CD4-positive, alpha-beta T cell treated with Interleukin-12 subunit alpha and Interleukin-12 subunit beta, for 1 hour (primary cell): ENCODE results near the gene UBTF.
"Not testable (repeated sequence)": the region's sequence is repeated elsewhere in the genome, so short reads cannot be mapped to it uniquely, and the experiment has no call there.

Source experiments
- DNase-seq: peaks from one replicate; pipeline ENCODE4 v3.0.0-alpha.2; 2020

Gene UBTF

GRCh38 chr17:44247440-44247841 lies 28.0 kb upstream of the UBTF start:
- DNase-seq = no peak

DNA sequence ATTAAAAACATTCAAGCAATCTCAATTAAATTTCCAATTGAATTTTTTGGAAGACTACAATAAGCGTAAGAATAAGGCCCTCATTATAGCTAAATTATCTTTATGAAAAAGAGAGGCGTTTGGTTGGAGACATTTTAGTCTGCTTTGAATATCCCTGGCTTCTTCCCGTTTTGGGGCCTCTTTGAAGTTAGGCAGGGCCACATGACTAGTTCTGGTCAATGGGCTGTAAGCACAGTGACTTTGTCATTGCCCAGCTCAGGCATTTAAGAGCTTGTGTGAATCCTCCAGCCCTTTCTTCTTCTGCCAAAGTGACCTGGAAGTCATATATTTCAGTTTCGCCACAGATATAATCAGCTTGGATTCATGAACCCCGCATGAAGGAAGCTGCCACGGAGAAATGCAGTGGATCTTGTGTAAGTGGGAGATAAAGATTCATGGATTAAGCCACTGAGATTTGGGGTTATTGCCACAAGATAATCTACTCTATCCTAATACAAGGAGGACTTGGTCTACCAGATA lies 21.7 kb upstream of the UBTF start:
- no peak for DNase-seq

GRCh38 chr17:44237886-44238285 lies 18.4 kb upstream of the UBTF start:
- DNase-seq = not testable (repeated sequence)

DNA sequence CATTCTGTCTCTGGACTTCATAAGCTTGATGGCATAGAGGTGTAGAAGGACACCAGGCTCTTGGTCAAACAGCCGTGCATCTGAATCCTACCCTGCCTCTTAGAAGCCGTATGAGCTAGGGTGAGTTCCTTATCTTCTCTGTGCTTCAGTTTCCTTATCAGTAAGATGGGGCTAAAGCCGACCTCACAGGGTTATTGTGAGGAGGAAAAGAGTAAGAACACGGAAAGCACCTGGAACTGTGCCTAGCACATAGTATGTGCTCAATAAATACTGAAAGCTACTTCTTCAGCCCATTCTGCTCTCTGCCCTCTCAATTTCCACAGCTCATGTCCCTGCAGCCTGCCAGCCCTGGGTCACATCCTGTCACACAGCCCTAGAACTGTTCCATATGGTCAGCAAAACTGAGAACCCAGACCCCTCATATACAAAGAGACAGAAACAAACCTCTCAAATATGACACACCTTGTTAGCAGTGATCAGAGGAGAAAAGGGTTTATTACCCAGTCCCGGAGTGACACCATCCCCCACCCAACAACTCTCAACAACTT lies 17.0 kb upstream of the UBTF start:
- no peak for DNase-seq

GRCh38 chr17:44235583-44235936 lies 16.1 kb upstream of the UBTF start:
- no peak for DNase-seq

DNA sequence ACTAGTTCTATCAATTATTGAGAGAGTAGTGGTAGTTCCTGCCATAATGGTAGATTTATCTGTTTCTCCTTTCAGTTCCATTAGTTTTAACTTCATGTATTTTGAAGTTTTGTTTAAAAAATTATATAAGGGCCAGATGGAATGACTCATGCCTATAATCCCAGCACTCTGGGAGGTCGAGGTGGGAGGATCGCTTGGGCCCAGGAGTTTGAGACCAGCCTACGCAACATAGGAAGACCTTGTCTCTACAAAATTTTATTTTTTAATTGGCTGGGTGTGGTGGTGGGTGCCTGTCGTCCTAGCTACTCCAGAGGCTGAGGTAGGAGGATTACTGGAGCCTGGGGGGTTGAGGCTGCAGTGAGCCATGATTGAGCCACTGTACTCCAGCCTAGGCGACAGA lies 14.1 kb upstream of the UBTF start:
- no peak for DNase-seq

DNA sequence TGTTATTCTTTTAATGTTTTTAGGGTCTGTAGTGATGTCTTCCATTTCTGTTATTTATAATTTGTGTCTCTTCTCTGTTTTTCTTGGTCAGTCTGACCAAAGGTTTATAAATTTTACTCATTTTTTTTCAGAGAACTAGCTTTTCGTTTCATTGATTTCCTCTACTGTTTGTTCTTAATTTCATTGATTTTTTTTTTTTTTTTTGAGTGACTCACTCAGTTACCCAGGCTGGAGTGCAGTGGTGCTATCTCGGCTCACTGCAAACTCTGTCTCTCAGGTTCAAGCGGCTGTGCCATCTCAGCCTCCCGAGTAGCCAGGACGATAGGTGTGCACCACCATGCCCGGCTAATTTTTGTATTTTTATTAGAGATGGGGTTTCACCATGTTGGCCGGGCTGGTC lies 12.6 kb upstream of the UBTF start:
- DNase-seq = no peak

DNA sequence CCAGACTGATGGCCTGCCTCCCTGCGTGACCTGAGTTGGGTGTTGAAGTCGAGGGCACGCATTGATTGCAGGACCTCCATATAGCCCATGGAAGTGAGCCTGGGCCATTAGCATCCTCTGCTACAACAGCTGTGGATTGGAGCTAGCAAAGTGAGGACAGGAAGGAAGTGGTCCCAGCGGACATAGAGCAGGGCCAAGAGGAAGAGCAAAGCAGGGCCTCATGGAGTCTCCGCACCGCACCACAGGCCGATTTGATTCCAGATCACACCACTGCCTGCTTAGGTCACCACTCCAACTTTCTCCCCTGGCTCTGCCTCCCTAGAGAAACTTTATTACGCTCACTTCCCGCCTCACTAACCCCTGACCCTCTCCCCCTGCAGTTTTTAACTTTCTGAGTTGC lies 10.7 kb upstream of the UBTF start:
- DNase-seq = no peak

- no peak for DNase-seq
These were observed 9.6 kb upstream of the UBTF start for GRCh38 chr17:44229090-44229489.

DNA sequence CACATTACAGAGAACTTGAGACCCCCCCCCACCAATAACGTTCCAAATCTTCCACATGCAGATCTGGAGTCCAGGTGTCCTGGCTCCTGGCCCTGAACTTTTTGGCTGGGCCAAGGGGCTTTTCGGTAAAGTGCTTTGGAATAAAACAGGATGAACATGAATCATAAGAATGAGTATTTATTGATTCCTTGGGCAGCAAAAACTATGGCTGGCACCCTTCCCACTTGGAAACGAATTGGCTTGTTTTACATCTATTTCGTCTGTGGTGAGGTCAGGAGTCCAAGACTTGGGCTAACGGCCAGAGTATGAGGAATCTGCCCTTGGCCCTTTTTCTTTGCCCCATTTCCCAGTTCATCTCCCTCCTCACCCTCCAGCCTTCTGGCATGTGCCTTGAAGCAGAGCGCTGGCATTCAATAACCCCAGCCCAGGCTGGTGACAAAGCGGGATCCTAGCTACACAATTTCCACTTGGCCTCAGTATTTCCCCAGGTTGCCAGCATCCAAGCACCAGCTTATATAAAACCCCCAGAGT lies 4.1 kb upstream of the UBTF start:
- no peak for DNase-seq

DNA sequence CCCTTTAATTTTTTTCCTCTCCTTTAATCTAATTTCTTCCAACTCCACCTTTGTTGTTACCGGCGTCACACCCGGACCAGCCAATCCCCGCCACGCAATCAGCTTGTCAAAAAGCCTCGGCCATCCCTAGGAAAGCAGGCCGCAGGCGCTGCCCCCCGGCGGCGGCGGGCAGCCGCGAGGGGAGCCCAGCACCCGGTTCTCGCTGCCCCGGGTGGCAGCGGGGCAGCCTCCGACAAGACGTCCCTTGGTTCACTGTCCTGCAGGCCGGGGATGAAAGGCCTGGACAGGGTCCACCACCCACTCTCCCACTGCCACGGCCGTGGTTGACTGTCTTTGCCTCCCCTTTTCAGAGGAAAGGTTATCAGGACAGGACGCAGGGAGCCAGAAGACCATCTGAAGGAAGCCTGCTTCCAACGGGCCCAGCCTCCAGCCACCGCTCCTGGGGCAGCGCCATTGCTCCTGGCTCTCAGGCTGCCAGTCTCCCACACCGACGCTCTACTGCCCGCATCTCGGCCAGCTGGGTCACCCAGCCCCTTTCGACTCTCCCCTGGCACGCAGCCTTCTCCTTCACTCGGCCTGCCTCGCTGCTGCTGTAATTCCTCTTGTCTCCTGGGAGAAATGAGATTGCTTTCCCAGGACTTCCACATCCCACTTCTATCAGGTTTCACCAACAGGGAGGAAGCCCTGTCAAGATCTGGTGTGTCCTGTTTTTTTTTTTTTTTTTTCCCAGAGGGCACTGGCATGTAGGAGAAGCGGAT lies 2.8 kb upstream of the UBTF start:
- peak; percentile 62 for DNase-seq

DNA sequence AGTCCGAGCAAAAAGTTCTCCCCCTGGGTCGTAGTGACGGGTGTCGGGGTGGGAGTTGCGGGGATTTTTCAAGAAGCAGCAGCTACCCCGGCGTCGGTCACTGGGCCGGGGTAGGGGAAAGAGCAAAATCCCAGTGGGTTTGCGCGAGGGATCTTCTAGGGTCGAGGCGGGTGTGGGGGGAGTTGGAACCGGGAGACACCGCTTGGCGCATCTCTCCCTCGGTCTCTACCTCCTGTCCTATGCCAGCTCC lies 2.3 kb upstream of the UBTF start:
- no peak for DNase-seq

- peak; percentile 67 for DNase-seq
These were observed 1.8 kb upstream of the UBTF start for GRCh38 chr17:44221084-44221861.

GRCh38 chr17:44220213-44221083 lies 973 bp upstream of the UBTF start:
- peak; percentile 58 for DNase-seq

DNA sequence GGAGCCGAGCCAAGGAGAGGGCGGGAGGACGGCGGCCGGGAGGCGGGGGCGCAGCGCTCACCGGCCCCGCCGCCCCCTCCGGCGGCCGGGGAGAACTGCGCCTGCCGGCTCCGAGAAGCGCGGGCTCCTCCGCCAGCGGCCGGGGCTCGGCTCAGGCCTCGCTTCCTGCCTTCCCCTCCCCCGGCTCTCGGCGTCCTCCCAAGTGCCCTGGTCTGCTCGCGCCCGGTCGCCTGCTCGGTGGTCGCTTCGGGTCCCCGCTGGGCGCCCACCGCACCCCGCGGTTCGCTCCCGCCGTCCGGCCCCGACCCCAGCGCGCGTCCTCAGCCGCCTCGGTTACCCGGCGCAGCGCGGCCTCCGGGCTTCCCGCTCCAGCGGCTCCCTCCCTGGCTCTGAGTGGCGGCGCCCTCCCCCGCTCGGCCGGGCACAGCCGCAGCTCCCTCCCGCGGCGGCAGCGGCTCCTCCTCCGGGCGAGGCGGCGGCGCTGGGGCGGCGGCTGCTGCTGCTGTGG lies 313 bp downstream of the UBTF start:
- peak; percentile 74 for DNase-seq

GRCh38 chr17:44218344-44219107 lies 949 bp downstream of the UBTF start:
- DNase-seq = peak; percentile 92

DNA sequence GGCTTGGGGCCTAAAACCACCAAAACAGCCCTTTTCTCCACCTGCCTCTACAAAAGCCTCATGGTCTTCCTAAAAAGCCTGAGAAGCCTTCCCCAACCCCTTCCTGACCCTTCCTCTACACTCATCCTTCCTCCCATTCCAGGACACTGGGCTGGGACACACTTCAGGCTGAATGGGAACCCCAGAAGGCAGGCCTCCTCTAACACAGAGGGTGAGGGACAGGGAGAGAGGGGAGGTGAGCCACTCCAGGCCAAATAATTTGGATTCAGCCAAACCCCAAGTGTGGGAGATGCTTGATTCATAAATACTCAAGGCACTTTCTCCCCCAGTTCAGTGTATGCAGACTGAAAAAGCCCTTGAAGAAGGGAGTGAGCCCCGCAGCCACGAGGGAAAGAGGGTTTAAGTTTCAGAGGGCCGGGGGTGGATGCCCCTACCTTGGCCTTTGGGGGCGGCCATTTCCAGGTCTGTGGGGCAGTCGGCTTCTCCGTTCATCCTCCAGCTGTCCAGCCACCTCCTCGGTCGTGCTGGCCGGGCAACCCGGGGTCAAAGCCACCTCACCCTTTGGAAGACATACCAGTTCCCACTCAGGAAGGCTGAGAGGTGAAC lies 1.6 kb downstream of the UBTF start:
- peak; percentile 8 for DNase-seq

- DNase-seq = no peak
These were observed 2.8 kb downstream of the UBTF start for GRCh38 chr17:44216694-44217093.

- peak; percentile 58 for DNase-seq
These were observed 3.3 kb downstream of the UBTF start for GRCh38 chr17:44216173-44216572.

GRCh38 chr17:44214896-44215295 lies 4.6 kb downstream of the UBTF start:
- no peak for DNase-seq

DNA sequence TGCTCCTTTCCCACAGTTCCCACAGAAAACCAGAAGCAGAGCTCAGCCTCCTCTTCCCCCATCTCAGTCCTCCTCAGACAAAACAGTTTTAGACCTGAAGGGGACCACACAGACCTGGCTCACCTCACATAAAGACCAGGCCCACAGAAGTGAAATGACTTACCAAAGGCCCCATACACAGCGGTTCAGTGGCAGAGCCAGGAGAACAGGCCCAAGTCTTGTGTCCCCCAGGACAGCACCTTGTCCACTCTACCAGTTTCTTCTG lies 5.3 kb downstream of the UBTF start:
- DNase-seq = no peak
